GM13976 (cell line): ENCODE measurements around the gene RCBTB1.

Experiments
- DNase-seq: peaks from one replicate; pipeline ENCODE4 v3.0.0; 2012; ENCODE audit warnings: low spot score
- in situ Hi-C: fragments of 300-500 bp; cut with MboI; formaldehyde crosslinking; loops from one replicate; pipeline ENCODE4 v1.12.0; 2022; ENCODE audit warnings: low sequenced_read_pairs, mixed read lengths, inconsistent platforms; ENCODE audit not compliant: unreplicated experiment
- TF ChIP-seq, protein P1 (sequence below): IDR thresholded peaks from 2 replicates; pipeline ENCODE4 v1.5.1; 2012; ENCODE audit warnings: borderline replicate concordance, mild to moderate bottlenecking; ENCODE audit not compliant: insufficient read depth; ENCODE audit errors: extremely low read depth, missing control alignments, control extremely low read depth

Gene RCBTB1

DNA sequence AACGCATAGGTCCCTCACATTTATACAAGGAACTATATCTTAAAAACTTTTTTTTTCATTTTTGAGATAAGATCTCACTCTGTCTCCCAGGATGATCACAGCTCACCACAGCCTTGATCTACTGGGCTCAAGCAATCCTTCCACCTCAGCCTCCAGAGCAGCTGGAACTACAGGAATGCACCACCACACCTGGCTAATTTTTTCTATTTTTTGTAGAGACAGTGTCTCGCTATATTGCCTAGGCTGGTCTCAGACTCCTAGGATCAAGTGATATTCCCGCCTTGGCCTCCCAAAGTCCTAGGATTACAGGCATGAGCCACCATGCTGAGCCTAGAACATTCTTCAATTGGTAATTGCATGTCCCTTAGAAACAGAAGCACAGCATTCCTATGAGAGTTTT is 41.7 kb downstream of the RCBTB1 start:
- in situ Hi-C loops = no loop called here
- TF ChIP-seq, protein P1, sequence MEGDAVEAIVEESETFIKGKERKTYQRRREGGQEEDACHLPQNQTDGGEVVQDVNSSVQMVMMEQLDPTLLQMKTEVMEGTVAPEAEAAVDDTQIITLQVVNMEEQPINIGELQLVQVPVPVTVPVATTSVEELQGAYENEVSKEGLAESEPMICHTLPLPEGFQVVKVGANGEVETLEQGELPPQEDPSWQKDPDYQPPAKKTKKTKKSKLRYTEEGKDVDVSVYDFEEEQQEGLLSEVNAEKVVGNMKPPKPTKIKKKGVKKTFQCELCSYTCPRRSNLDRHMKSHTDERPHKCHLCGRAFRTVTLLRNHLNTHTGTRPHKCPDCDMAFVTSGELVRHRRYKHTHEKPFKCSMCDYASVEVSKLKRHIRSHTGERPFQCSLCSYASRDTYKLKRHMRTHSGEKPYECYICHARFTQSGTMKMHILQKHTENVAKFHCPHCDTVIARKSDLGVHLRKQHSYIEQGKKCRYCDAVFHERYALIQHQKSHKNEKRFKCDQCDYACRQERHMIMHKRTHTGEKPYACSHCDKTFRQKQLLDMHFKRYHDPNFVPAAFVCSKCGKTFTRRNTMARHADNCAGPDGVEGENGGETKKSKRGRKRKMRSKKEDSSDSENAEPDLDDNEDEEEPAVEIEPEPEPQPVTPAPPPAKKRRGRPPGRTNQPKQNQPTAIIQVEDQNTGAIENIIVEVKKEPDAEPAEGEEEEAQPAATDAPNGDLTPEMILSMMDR = no peak
- DNase-seq = no peak

DNA sequence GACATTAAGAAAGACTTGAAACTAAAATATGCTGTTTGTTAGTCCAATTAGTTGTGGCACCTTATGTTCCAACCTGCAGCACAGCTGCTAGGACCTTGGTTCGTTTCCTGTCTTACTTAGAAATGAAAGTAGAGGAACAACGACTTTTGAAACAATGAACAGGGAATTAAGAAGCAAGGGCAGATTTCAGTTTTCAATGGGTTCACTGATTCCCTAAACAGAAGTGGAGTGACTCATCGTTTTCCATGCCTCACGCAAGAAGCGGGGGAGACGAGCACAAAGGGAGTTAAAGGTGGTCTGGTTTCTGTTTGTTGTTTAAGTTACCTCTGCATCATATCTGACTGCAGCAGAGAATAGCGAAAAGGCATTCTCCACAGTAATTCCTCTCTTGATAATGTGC is 44.8 kb downstream of the RCBTB1 start:
- TF ChIP-seq, protein P1 = no peak
- no peak for DNase-seq
- in situ Hi-C loops = no loop called here

DNA sequence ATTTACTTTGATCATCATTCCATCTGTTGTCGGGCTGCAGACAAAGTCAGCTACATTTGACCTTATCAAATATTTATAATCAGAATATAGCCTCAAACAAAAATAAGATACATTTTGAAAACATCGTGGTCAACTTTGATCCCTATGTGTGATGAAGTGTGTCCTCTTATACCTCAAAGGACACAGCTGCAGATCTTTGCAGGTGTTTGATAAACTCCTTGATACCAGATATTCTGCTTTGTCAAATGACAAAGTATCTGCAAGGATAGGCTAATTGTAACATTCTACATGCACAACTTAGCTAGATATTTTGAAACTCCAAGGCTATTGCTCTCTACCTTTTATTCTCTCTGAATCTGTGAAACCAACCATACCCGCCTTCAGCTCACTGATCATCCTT is 45.6 kb downstream of the RCBTB1 start:
- in situ Hi-C loops = no loop called here
- TF ChIP-seq, protein P1 = no peak

DNA sequence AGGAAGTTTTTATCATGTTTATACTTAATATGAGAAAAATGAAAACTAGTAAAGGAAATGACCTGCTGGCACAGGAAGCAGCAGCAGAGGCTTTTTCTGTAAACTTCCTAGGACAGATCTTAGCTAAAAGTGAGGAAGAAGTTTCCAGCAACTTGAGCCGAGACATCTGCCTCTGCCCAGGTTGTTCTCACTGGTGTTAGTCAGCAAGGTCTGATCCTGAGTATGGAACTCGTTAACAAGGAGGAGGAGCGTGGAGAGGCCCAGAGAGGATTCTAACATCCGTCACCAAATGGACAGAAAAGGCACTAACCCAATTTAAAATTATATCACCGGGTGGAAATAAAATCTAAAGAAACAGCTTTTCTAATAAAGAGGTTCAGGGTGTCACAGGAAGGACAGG is 46.0 kb downstream of the RCBTB1 start:
- no peak for DNase-seq
- TF ChIP-seq, protein P1 = no peak
- in situ Hi-C loops = no loop called here

More for the DNA sequence above, 45.6 kb downstream of the RCBTB1 start:
- DNase-seq = no peak

DNA sequence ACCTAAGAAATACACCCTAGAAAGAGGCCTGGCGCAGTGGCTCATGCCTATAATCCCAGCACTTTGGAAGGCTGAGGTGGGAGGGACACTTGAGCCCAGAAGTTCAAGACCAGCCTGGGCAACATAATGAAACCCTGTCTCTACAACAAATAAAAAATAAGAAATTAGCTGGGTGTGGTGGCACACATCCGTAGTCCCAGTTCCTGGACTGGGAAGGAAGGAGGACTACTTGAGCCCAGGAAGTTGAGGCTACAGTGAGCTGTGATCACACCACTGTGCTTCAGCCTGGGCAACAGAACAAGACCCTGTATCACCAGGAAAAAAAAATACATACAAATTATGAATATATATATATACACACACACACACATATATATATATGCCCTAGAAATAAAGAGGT is 47.0 kb downstream of the RCBTB1 start:
- in situ Hi-C loops = no loop called here

DNA sequence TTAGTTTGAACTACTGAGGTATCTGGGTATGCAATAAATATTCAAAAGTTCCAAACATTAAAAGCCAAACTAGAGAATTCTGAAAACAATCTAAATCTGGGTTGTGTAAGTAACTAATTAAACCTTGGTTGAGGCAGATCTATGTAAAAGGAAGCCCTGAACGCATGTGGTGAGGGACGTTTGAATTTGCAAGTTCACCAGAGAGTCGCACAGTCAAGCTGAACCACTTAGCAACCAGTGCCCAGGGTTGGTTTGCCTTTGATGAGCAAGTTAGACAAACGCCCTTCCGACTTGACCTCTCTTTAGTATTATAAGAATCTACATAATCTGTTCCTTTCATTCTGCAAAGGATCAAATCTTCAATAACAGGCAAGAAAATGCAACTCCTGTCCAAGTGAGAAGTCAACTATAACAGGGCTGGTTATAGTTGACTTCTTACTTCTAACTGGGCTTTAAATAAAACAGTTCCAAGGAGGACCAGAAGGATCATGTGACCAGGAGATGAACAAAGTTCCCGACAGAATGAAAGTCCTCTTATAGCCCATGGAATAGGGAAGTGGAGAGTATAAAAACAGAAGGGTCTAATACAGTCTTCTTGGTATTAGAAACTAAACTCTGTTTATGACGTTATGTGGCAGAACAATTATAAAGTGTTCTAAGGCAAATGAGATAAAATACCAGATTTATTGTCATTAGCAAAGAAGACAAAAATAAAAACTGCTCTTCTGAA is 49.0 kb downstream of the RCBTB1 start:
- TF ChIP-seq, protein P1 = no peak
- in situ Hi-C loops = no loop called here
- DNase-seq = no peak

More for the DNA sequence above, 47.0 kb downstream of the RCBTB1 start:
- TF ChIP-seq, protein P1 = no peak
- DNase-seq = no peak
